H1 (cell line): ENCODE data around the gene MPPE1. TPM values are rescaled to one million over a fixed set of nuclear protein-coding genes. Genes with fewer than 3 reads are reported as not detected.

ENCODE experiments used
- CTCF ChIA-PET: fragments of 300-600 bp; sonication (Branson Sonifier 250); formaldehyde crosslinking; loops from one replicate; lab custom pipeline; 2021; ENCODE audit not compliant: partially characterized antibody; lab: Charles Lee
- POLR2A ChIA-PET: fragments of 300-600 bp; sonication (Branson Sonifier 250); formaldehyde crosslinking; loops from one replicate; lab custom pipeline; 2021; ENCODE audit warnings: inconsistent platforms; ENCODE audit not compliant: partially characterized antibody; lab: Charles Lee
- DNase-seq, 2 experiments: peaks; one replicate each; pipeline versions ENCODE4 v3.0.0 to v3.0.0-alpha.2; 2010 to 2022; ENCODE audit warnings: low spot score in 2 of 2, low read depth in 1 of 2, mixed read lengths in 1 of 2
- FAIRE-seq: peaks from 2 replicates; lab custom pipeline; 2011; peaks lifted over from hg19 to GRCh38; lab: Jason Lieb, UNC
- H2AFZ ChIP-seq: 2 replicates; pipeline ENCODE4 v1.8.1; 2012; ENCODE audit warnings: low read length, inconsistent platforms
- H2AK5ac ChIP-seq: 2 replicates; pipeline ENCODE4 v1.6.1; 2013; ENCODE audit warnings: low read depth, low read length
- H2BK120ac ChIP-seq: replicated peaks from 2 replicates; pipeline ENCODE3; 2013; ENCODE audit warnings: low read depth, low read length, inconsistent platforms
- H2BK12ac ChIP-seq: 2 replicates; pipeline ENCODE4 v1.6.1; 2013; ENCODE audit warnings: low read depth, low read length
- H2BK15ac ChIP-seq: 2 replicates; pipeline ENCODE4 v1.6.1; 2013; ENCODE audit warnings: low read length
- H2BK20ac ChIP-seq: 2 replicates; pipeline ENCODE4 v1.6.1; 2013; ENCODE audit warnings: low read length
- H2BK5ac ChIP-seq: 2 replicates; pipeline ENCODE4 v1.6.1; 2013; ENCODE audit warnings: low read depth, low read length
- H3K14ac ChIP-seq: 2 replicates; pipeline ENCODE4 v1.6.1; 2013; ENCODE audit warnings: inconsistent platforms; ENCODE audit not compliant: insufficient read length
- H3K18ac ChIP-seq: 2 replicates; pipeline ENCODE4 v1.6.1; 2013; ENCODE audit warnings: low read length; ENCODE audit errors: extremely low read depth
- H3K23ac ChIP-seq: 2 replicates; pipeline ENCODE4 v1.6.1; 2013; ENCODE audit warnings: inconsistent platforms; ENCODE audit not compliant: insufficient read length
- H3K23me2 ChIP-seq: 2 replicates; pipeline ENCODE4 v1.6.1; 2013; ENCODE audit warnings: low read depth, low read length
- H3K27ac ChIP-seq: 2 replicates; pipeline ENCODE4 v1.6.1; 2011; ENCODE audit warnings: low read depth, low read length, inconsistent platforms
- H3K27me3 ChIP-seq, 4 experiments: replicated peaks in 1 of 4; 1 replicate in 1 of 4; 2 replicates in 3 of 4; pipeline versions ENCODE4 v1.6.1 to v1.8.1; 2011 to 2013; ENCODE audit warnings: low read length in 3 of 4, mild to moderate bottlenecking in 3 of 4, inconsistent platforms in 2 of 4, mixed read lengths in 2 of 4, moderate library complexity in 1 of 4; ENCODE audit not compliant: control insufficient read depth in 3 of 4, insufficient read depth in 3 of 4; ENCODE audit errors: extremely low read depth in 1 of 4
- H3K36me3 ChIP-seq, 4 experiments: 2 replicates each; pipeline versions ENCODE4 v1.6.1 to v1.8.1; 2011 to 2013; ENCODE audit warnings: mild to moderate bottlenecking in 4 of 4, low read length in 3 of 4, moderate library complexity in 2 of 4, control low read depth in 1 of 4, inconsistent platforms in 1 of 4; ENCODE audit not compliant: insufficient read depth in 4 of 4, control insufficient read depth in 2 of 4
- H3K4ac ChIP-seq: replicated peaks from 2 replicates; pipeline ENCODE3; 2013; ENCODE audit warnings: low read length, low read depth, mixed read lengths, inconsistent platforms; ENCODE audit not compliant: insufficient read length
- H3K4me1 ChIP-seq, 4 experiments: replicated peaks in 1 of 4; 1 replicate in 1 of 4; 2 replicates in 3 of 4; pipeline versions ENCODE4 v1.6.1 to v1.8.1; 2011 to 2013; ENCODE audit warnings: low read length in 3 of 4, inconsistent platforms in 2 of 4, mixed read lengths in 1 of 4; ENCODE audit not compliant: insufficient read depth in 4 of 4, control insufficient read depth in 3 of 4
- H3K4me2 ChIP-seq, 2 experiments: 2 replicates each; pipeline versions ENCODE4 v1.6.1 to v1.8.1; 2011 to 2013; ENCODE audit warnings: low read depth in 2 of 2, low read length in 2 of 2, control low read depth in 1 of 2, inconsistent platforms in 1 of 2, mild to moderate bottlenecking in 1 of 2; ENCODE audit not compliant: insufficient read depth in 1 of 2
- H3K4me3 ChIP-seq, 4 experiments: fragments of 200-600, 300-600 bp in 1 of 4; sonication (generic), shearing (Covaris generic), sonication (Bioruptor Twin) in 1 of 4; 2 replicates each; pipeline versions ENCODE4 v1.5.1 to v1.8.1; 2011 to 2016; ENCODE audit warnings: low read length in 4 of 4, low read depth in 3 of 4, control low read depth in 2 of 4, inconsistent platforms in 2 of 4, mild to moderate bottlenecking in 2 of 4, mixed read lengths in 1 of 4, moderate library complexity in 1 of 4; ENCODE audit not compliant: insufficient read depth in 2 of 4; ENCODE audit errors: extremely low read depth in 1 of 4
- H3K56ac ChIP-seq: replicated peaks from 2 replicates; pipeline ENCODE3; 2013; ENCODE audit warnings: low read depth, mild to moderate bottlenecking, mixed read lengths, low read length, inconsistent platforms; ENCODE audit not compliant: insufficient read length
- H3K79me1 ChIP-seq: 2 replicates; pipeline ENCODE4 v1.6.1; 2013; ENCODE audit warnings: low read depth, low read length, control low read depth
- H3K79me2 ChIP-seq, 2 experiments: 2 replicates each; pipeline versions ENCODE4 v1.6.1 to v1.8.1; 2012 to 2013; ENCODE audit warnings: low read length in 2 of 2, mild to moderate bottlenecking in 2 of 2, inconsistent platforms in 1 of 2; ENCODE audit not compliant: insufficient read depth in 2 of 2, control insufficient read depth in 1 of 2
- H3K9ac ChIP-seq, 4 experiments: replicated peaks in 1 of 4; 1 replicate in 1 of 4; 2 replicates in 3 of 4; pipeline versions ENCODE4 v1.6.1 to v1.8.1; 2011 to 2013; ENCODE audit warnings: low read depth in 3 of 4, low read length in 3 of 4, control low read depth in 2 of 4, mild to moderate bottlenecking in 2 of 4, moderate library complexity in 2 of 4, inconsistent platforms in 1 of 4; ENCODE audit errors: extremely low read depth in 1 of 4
- H3K9me3 ChIP-seq, 2 experiments: 2 replicates each; pipeline versions ENCODE4 v1.6.1 to v1.8.1; 2012 to 2013; ENCODE audit warnings: mild to moderate bottlenecking in 2 of 2, moderate library complexity in 2 of 2, control low read depth in 1 of 2, inconsistent platforms in 1 of 2, low read depth in 1 of 2, low read length in 1 of 2, mixed read lengths in 1 of 2; ENCODE audit not compliant: insufficient read depth in 2 of 2
- H4K20me1 ChIP-seq, 2 experiments: replicated peaks in 1 of 2; 2 replicates each; pipeline versions ENCODE3 to v1.8.1; 2011 to 2013; ENCODE audit warnings: inconsistent platforms in 2 of 2, low read length in 2 of 2, mild to moderate bottlenecking in 1 of 2; ENCODE audit not compliant: insufficient read depth in 2 of 2, control insufficient read depth in 1 of 2
- H4K5ac ChIP-seq: 2 replicates; pipeline ENCODE4 v1.6.1; 2013; ENCODE audit warnings: low read length, low read depth, mixed read lengths, inconsistent platforms; ENCODE audit not compliant: insufficient read length
- H4K8ac ChIP-seq: 2 replicates; pipeline ENCODE4 v1.8.0; 2013; ENCODE audit warnings: mild to moderate bottlenecking, moderate library complexity, low read length, inconsistent platforms; ENCODE audit not compliant: insufficient read depth; ENCODE audit errors: extremely low read depth
- H4K91ac ChIP-seq: replicated peaks from 2 replicates; pipeline ENCODE3; 2013; ENCODE audit warnings: low read length, mixed read lengths, inconsistent platforms; ENCODE audit not compliant: insufficient read length
- ATF2 ChIP-seq: IDR thresholded peaks from 2 replicates; pipeline ENCODE4 v1.6.1; 2012; ENCODE audit warnings: low read length, inconsistent platforms
- BCL11A ChIP-seq, 2 experiments: IDR thresholded peaks; one replicate each; pipeline ENCODE4 v1.6.1; 2011; ENCODE audit warnings: low read depth in 2 of 2, low read length in 2 of 2, mild to moderate bottlenecking in 2 of 2
- CHD2 ChIP-seq: IDR thresholded peaks from 2 replicates; pipeline ENCODE4 v1.6.1; 2012; ENCODE audit warnings: low read length, improper control_type of control experiment
- CTBP2 ChIP-seq: IDR thresholded peaks from 2 replicates; pipeline ENCODE4 v1.7.0; 2011; ENCODE audit warnings: borderline replicate concordance, mild to moderate bottlenecking, moderate library complexity, mixed read lengths, low read length; ENCODE audit not compliant: insufficient read depth, insufficient read length
- FOSL1 ChIP-seq: IDR thresholded peaks from 2 replicates; pipeline ENCODE4 v1.6.1; 2011; ENCODE audit warnings: mild to moderate bottlenecking, low read depth, low read length, moderate library complexity; ENCODE audit not compliant: insufficient read depth
- GTF2F1 ChIP-seq: IDR thresholded peaks from 2 replicates; pipeline ENCODE4 v1.6.1; 2012; ENCODE audit warnings: low read depth, low read length, improper control_type of control experiment, borderline replicate concordance
- MAFK ChIP-seq: IDR thresholded peaks from 2 replicates; pipeline ENCODE4 v1.6.1; 2012; ENCODE audit warnings: low read depth, mild to moderate bottlenecking, improper control_type of control experiment, low read length
- MAX ChIP-seq: IDR thresholded peaks from 2 replicates; pipeline ENCODE4 v1.6.1; 2012; ENCODE audit warnings: inconsistent platforms
- RAD21 ChIP-seq, 2 experiments: IDR thresholded peaks in 1 of 2; conservative IDR thresholded peaks in 1 of 2; 2 replicates each; pipeline ENCODE4 v1.6.1; 2011; ENCODE audit warnings: low read depth in 2 of 2, low read length in 2 of 2, improper control_type of control experiment in 1 of 2, inconsistent platforms in 1 of 2, mild to moderate bottlenecking in 1 of 2, moderate library complexity in 1 of 2
- TAF1 ChIP-seq: IDR thresholded peaks from 2 replicates; pipeline ENCODE4 v1.6.1; 2011; ENCODE audit warnings: mild to moderate bottlenecking, low read depth, low read length
- TAF7 ChIP-seq: optimal IDR thresholded peaks from 2 replicates; pipeline ENCODE3; 2011; ENCODE audit warnings: low read depth, mild to moderate bottlenecking, inconsistent platforms, low read length, moderate library complexity, borderline replicate concordance
- WGBS, 2 experiments: shearing (Covaris generic) in 1 of 2; methylation state at CpG; one replicate each; pipeline versions ENCODE4 v1.1.6 to v1.1.7; 2013 to 2015; ENCODE audit warnings: low lambda C conversion rate in 2 of 2, mixed read lengths in 2 of 2, inconsistent platforms in 1 of 2, low coverage in 1 of 2, missing lambda C conversion rate in 1 of 2; ENCODE audit not compliant: insufficient replicate concordance in 2 of 2, insufficient coverage in 1 of 2, insufficient read length in 1 of 2; ENCODE audit errors: extremely low coverage in 1 of 2, missing lambda C conversion rate in 1 of 2; 5-methylcytosine and 5-hydroxymethylcytosine counted together
- polyA plus RNA-seq, 7 experiments: library from polyadenylated mRNA; depleted of rRNA in 3 of 7; stranded (reverse) in 5 of 7; unstranded in 2 of 7; fragments of >200 nt in 5 of 7; fragments of 200-250 nt in 2 of 7; gene quantifications; 1 replicate in 5 of 7; 2 replicates in 1 of 7; 4 replicates in 1 of 7; pipeline versions ENCODE4 v1.2.1 to v1.2.3, GENCODE V29; 2011 to 2013; ENCODE audit warnings: missing spikeins in 2 of 7, mixed read lengths in 2 of 7
- total RNA-seq: library from RNA; stranded (reverse); fragmentation: NEBNext Ultra II Directional; extraction: Animal tissue kit (Norgen Biotek cat#: 25700); gene quantifications from 2 replicates; pipeline ENCODE4 v1.2.1, GENCODE V29; 2021

MPPE1 gene
- total and polyA plus RNA-seq, 2 of the 8 experiments (the other 6 are each of a cell fraction or from before 2014, with no cell fraction given): 13.7 to 20.9 TPM

GRCh38 chr18:11923450-11923849 lies 15.3 kb upstream of the MPPE1 start:
- no peaks in the 10 kb centered on the region for H3K9me3 ChIP-seq
- H3K4me1 ChIP-seq: no peaks in the 10 kb centered on the region; a peak in 1 of 7 replicates
- H4K91ac ChIP-seq: no peak overlapping the region
- no peak overlapping the region for H3K9ac ChIP-seq
- TF ChIP-seq MAX: no peak
- no peak for TF ChIP-seq CTBP2
- TF ChIP-seq FOSL1: no peak
- TF ChIP-seq TAF1: no peak
- no peak for TF ChIP-seq GTF2F1
- TF ChIP-seq CHD2: no peak
- no peak for TF ChIP-seq RAD21 (IDR thresholded peaks at IDR 0.05 in 1 of 2, conservative IDR thresholded peaks at IDR 0.05 in 1 of 2; ENCODE audit: low read depth in 2 of 2, low read length in 2 of 2)
- no peak for TF ChIP-seq BCL11A (IDR thresholded peaks at IDR 0.05; ENCODE audit: low read depth in 2 of 2, low read length in 2 of 2)
- TF ChIP-seq MAFK: no peak
- no peak for TF ChIP-seq ATF2
- no peak for TF ChIP-seq TAF7
- no peak overlapping the region for H2BK120ac ChIP-seq
- no peak overlapping the region for H3K18ac ChIP-seq
- H2BK12ac ChIP-seq: no peak overlapping the region
- H3K27ac ChIP-seq: no peak overlapping the region
- no peaks in the 10 kb centered on the region for H4K20me1 ChIP-seq
- H2BK5ac ChIP-seq: no peak overlapping the region
- H2AFZ ChIP-seq: no peak overlapping the region
- DNase-seq (no peak), FAIRE-seq (no peak)
- WGBS, 2 experiments: 98% methylated on average over 3 of the region's 3 CpGs; no CpG with 5 or more reads in 1 of the 2 experiments
- H3K79me1 ChIP-seq: no peaks in the 10 kb centered on the region
- H2AK5ac ChIP-seq: no peak overlapping the region
- no peaks in the 10 kb centered on the region for H3K36me3 ChIP-seq
- H3K4me2 ChIP-seq: no peak overlapping the region
- H3K4me3 ChIP-seq: no peak overlapping the region
- H3K23ac ChIP-seq: no peak overlapping the region
- H3K23me2 ChIP-seq: no peaks in the 10 kb centered on the region
- CTCF ChIA-PET: interaction anchor here (1.5 to 5.5 kb wide), 4 partner anchors 15 to 122 kb away, joined by 4 to 43 read pairs (median 6); no protein-coding TSS in a partner anchor
- no peak overlapping the region for H2BK15ac ChIP-seq
- H3K14ac ChIP-seq: no peak overlapping the region
- no peak overlapping the region for H3K56ac ChIP-seq
- H3K4ac ChIP-seq: no peak overlapping the region
- POLR2A ChIA-PET: no interaction called here
- H4K5ac ChIP-seq: no peak overlapping the region
- no peaks in the 10 kb centered on the region for H3K27me3 ChIP-seq
- no peak overlapping the region for H2BK20ac ChIP-seq
- no peak overlapping the region for H4K8ac ChIP-seq
- no peaks in the 10 kb centered on the region for H3K79me2 ChIP-seq
